Calu3 (cell line): ENCODE data around the gene PRLH. TPM values are rescaled to one million over a fixed set of nuclear protein-coding genes. Genes with fewer than 3 reads are reported as not detected.

Experiments
- BruUV-seq: library from RNA; stranded (reverse); fragments of 400-500 nt; replicated peaks from 2 replicates; lab custom pipeline; 2021; lab: Mats Ljungman, UMichigan
- CTCF ChIA-PET: fragments of 300-600 bp; sonication (Branson Sonifier 250); formaldehyde crosslinking; loops from one replicate; lab custom pipeline; 2022; ENCODE audit warnings: antibody characterized with exemption; lab: Charles Lee
- DNase-seq: peaks from one replicate; pipeline ENCODE4 v3.0.0; 2022
- H3K27ac Mint-ChIP-seq: one replicate; pipeline ENCODE4 v1.8.0; 2022; ENCODE audit warnings: mixed read lengths; ENCODE audit not compliant: unreplicated experiment
- H3K27me3 Mint-ChIP-seq: one replicate; pipeline ENCODE4 v1.8.0; 2022; ENCODE audit warnings: mixed read lengths; ENCODE audit not compliant: unreplicated experiment
- H3K36me3 Mint-ChIP-seq: one replicate; pipeline ENCODE4 v1.8.0; 2022; ENCODE audit warnings: mild to moderate bottlenecking, moderate library complexity, mixed read lengths; ENCODE audit not compliant: insufficient read depth, unreplicated experiment
- H3K4me1 Mint-ChIP-seq: one replicate; pipeline ENCODE4 v1.8.0; 2022; ENCODE audit warnings: mild to moderate bottlenecking, low read depth, mixed read lengths; ENCODE audit not compliant: unreplicated experiment
- H3K4me3 Mint-ChIP-seq: one replicate; pipeline ENCODE4 v1.8.0; 2022; ENCODE audit warnings: mild to moderate bottlenecking, low read depth, moderate library complexity, mixed read lengths; ENCODE audit not compliant: unreplicated experiment
- H3K9me3 Mint-ChIP-seq: one replicate; pipeline ENCODE4 v1.8.0; 2022; ENCODE audit warnings: low read depth, mixed read lengths; ENCODE audit not compliant: unreplicated experiment
- intact Hi-C: fragments of 100-400 bp; cut with micrococcal nuclease; formaldehyde crosslinking; loops from one replicate; pipeline ENCODE4 v1.10.0; 2022; ENCODE audit not compliant: unreplicated experiment
- total RNA-seq: library from RNA; stranded (reverse); gene quantifications from 2 replicates; pipeline ENCODE4 v1.2.3, GENCODE V29; 2022
- TF ChIP-seq, protein P1 (sequence below): fragments of 200-600 bp; IDR thresholded peaks from one replicate; pipeline ENCODE4 v1.8.0; 2022; ENCODE audit warnings: antibody characterized with exemption; ENCODE audit not compliant: unreplicated experiment

The PRLH gene
- total RNA-seq, 1 experiment from 2014 or later = not detected

DNA sequence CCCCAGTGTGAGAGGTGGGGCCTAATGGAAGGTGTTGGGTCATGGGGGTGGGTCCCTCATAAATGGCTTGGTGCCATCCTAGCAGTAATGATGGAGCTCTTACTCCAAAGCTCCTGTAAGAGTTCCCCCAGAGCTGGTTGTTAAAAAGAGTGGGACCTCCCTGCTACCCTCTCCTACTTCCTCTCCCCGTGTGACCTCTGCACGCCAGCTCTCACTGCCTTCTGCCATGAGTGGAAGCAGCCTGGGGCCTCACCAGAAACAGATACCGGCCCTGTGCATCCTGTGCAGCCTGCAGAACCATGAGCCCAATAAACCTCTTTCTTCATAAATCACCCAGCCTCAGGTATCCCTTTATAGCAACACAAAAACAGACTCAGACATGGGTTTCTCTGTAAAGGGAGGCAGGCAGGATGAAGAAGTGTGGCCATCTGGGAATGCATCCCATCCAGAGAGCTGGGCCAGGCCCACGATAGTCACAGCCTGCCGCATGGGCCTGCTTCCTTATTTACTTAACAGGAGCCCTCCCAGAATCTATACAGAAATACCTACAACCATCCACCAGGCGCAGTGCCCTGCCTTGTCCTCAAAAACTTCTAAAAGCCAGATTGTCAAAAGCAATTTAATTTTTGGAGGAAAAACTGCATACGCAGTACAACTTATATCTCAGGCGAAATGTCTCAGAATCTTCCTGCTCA is 7.5 kb downstream of the PRLH start:
- H3K9me3 Mint-ChIP-seq = no peaks in the 10 kb centered on the region
- CTCF ChIA-PET = interaction anchor here (1.3 to 2.7 kb wide), 3 partner anchors 61 to 103 kb away, joined by 5 to 58 read pairs (median 45); no protein-coding TSS in a partner anchor
- no TSS peak for BruUV-seq
- peaks cover 33% of the 10 kb centered on the region for H3K4me1 Mint-ChIP-seq
- intact Hi-C loops = loop anchor here (2.0 to 10.0 kb wide), 4 partner anchors 61 to 449 kb away; no protein-coding TSS in a partner anchor
- peaks cover 29% of the 10 kb centered on the region for H3K36me3 Mint-ChIP-seq
- TF ChIP-seq, protein P1, sequence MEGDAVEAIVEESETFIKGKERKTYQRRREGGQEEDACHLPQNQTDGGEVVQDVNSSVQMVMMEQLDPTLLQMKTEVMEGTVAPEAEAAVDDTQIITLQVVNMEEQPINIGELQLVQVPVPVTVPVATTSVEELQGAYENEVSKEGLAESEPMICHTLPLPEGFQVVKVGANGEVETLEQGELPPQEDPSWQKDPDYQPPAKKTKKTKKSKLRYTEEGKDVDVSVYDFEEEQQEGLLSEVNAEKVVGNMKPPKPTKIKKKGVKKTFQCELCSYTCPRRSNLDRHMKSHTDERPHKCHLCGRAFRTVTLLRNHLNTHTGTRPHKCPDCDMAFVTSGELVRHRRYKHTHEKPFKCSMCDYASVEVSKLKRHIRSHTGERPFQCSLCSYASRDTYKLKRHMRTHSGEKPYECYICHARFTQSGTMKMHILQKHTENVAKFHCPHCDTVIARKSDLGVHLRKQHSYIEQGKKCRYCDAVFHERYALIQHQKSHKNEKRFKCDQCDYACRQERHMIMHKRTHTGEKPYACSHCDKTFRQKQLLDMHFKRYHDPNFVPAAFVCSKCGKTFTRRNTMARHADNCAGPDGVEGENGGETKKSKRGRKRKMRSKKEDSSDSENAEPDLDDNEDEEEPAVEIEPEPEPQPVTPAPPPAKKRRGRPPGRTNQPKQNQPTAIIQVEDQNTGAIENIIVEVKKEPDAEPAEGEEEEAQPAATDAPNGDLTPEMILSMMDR = no peak
- no peak for DNase-seq
- no peaks in the 10 kb centered on the region for H3K27me3 Mint-ChIP-seq
- H3K27ac Mint-ChIP-seq = no peak overlapping the region
- H3K4me3 Mint-ChIP-seq = no peak overlapping the region

DNA sequence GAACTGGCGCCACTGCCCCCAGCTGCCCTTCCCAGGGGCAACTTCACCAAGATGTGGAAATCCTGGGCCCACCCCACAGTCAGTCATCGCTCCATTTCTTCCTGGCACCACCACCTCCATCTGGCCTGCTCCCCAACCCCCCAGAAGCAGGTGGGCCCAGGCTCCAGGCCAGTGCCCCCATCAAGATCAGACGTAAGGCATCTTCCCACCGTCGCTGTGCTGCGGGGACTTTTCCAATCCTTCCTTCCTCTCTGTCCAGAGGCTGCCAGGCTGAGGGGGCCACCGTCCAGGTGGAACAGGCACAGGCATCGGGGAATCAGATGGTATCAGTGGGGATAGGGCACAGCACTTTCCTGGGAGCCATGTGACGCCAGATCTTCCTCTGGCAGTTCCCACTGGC is 8.1 kb downstream of the PRLH start:
- BruUV-seq = TSS peak; percentile 42
- Mint-ChIP-seq H3K9me3 (no peaks in the 10 kb centered on the region), H3K27me3 (no peaks in the 10 kb centered on the region), H3K4me1 (peaks cover 33% of the 10 kb centered on the region), H3K4me3 (no peak overlapping the region), H3K36me3 (peaks cover 29% of the 10 kb centered on the region), H3K27ac (no peak overlapping the region)
- no peak for DNase-seq
- TF ChIP-seq, protein P1 = no peak
- CTCF ChIA-PET = interaction anchor here (1.3 kb wide), 1 partner anchor 62 kb away, joined by 5 read pairs; no protein-coding TSS in a partner anchor
- intact Hi-C loops = loop anchor here (5.0 to 10.0 kb wide), 3 partner anchors 152 to 450 kb away; no protein-coding TSS in a partner anchor

DNA sequence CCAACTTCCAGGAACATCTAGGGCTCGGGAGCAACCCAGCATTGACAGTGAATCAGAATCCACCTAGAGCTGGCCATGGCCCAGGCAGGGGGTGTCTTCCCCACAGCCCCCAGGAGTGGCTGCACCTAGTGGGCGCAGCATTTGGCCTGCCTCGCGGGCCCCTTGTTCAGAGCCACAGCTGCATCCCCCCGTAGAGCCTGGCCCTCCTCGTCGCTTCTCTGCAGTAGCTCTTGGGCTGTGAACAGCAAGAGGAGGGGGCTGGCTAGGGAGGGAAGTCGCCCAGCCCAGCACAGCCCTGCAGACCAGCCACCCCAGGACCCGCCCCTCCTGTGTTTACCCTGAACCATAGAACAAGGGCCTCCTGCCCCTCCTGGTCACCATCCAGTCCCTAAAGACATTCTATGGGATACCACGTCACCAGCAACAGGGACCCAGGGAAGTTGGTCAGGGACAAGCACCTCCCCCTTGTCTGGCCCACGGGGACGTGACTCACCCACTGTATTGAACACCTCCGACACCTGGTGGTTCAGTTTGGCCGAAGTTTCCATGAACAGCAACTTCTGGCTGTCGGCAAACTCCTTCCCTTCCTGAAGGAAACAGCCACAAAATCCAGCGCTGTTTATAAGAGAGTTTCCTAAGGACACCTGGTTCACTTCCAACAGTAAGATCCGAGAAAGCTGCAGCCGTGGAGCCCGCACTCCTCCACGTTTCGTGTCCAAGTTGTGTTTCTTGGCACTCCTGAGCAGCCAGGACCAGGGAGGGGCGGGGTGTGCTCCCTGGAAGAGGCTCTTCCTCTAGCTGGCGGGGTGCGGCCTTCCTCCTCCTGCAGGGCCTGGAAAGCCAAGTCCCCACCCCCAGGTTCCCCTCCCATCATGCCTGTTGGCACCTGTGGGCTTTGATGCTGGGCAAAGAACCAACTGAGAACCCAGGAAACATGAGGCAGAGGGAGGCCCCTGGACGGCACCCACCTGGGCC is 8.8 kb downstream of the PRLH start:
- CTCF ChIA-PET = interaction anchor here (0.7 to 1.3 kb wide), 2 partner anchors 62 to 63 kb away, joined by 5 to 9 read pairs; no protein-coding TSS in a partner anchor
- peak overlapping the region; percentile 88 for H3K27ac Mint-ChIP-seq
- peak overlapping the region; percentile 59 for H3K4me3 Mint-ChIP-seq
- peak; percentile 80 for DNase-seq
- TF ChIP-seq, protein P1 = peak; percentile 31
- peaks cover 29% of the 10 kb centered on the region for H3K36me3 Mint-ChIP-seq
- no TSS peak for BruUV-seq
- intact Hi-C loops = loop anchor here (5.0 to 10.0 kb wide), 3 partner anchors 153 to 450 kb away; no protein-coding TSS in a partner anchor
- H3K4me1 Mint-ChIP-seq = peaks cover 33% of the 10 kb centered on the region
- H3K9me3 Mint-ChIP-seq = no peaks in the 10 kb centered on the region
- no peaks in the 10 kb centered on the region for H3K27me3 Mint-ChIP-seq
